Stimulated activated CD4-positive, alpha-beta T cell treated with anti-CD3 and anti-CD28 coated beads, Interleukin-15, amount 100 ng/mL, for 1 hour (primary cell): Measurements from ENCODE around the gene ATE1.
"Not testable (repeated sequence)": the region's sequence is repeated elsewhere in the genome, so short reads cannot be mapped to it uniquely, and the experiment has no call there.

ENCODE experiments used
- DNase-seq, 2 donors: peaks; one replicate each; pipeline ENCODE4 v3.0.0-alpha.2; 2020; ENCODE audit warnings: low read depth in 1 of 2, low spot score in 1 of 2

ATE1 gene

GRCh38 chr10:121833387-121833786 lies 94.4 kb downstream of the ATE1 start:
- DNase-seq: no peak

GRCh38 chr10:121832647-121833046 lies 95.2 kb downstream of the ATE1 start:
- DNase-seq: no peak

GRCh38 chr10:121831777-121832176 lies 96.1 kb downstream of the ATE1 start:
- no peak for DNase-seq

DNA sequence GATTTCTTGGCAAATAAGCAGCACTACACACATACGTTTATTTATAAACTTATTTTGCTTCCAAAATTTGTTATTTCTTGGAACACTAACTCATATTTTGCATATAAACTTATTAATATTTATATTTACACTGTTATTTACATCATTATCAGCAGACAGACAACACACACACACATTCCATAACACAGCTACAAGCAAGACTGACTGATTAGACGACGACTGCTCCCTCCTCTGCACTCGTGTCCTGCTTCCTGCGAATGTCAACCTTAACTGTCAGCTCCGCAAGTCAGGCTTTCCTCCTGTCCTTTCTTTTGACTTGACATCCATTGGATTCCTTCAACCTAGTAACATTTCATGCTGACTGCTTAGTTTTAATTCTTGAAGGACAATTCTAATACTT lies 96.6 kb downstream of the ATE1 start:
- no peak for DNase-seq

DNA sequence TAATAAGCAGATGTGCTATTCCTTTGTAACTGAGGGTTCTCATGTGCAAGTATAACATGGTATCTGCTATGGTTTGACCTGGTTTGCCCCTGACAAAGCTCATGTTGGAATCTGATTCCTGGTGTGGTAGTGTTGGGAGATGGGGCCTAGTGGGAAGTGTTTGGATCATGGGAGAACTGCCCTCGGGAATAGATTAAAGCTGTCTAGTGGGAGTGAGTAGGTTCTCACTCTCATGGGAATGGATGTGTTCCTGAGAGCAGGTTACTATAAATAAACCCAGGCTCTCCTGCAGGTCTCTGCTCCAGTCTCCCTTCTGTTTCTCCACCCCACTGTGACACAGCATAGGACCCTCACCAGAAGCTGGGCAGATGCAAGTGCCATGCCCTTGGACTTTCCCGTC lies 97.7 kb downstream of the ATE1 start:
- DNase-seq: no peak

DNA sequence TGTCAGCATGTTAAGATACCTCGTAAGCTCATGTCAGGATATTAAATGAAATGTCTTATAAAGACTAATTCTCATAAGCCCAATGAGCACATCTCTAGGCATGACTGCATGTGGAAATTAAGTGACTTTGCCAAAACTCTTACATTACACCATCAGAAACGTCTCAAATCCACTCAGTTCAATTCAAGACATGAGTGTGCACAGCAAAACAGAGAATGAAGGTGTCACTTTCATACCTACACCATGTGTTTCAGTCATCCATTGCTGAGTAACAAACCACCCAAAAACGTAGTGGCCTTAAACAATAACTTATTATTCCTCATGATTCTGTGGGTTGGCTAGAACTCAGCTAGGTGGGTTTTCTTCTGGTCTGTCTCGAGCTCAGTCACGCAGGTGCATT lies 99.8 kb downstream of the ATE1 start:
- DNase-seq: no peak

DNA sequence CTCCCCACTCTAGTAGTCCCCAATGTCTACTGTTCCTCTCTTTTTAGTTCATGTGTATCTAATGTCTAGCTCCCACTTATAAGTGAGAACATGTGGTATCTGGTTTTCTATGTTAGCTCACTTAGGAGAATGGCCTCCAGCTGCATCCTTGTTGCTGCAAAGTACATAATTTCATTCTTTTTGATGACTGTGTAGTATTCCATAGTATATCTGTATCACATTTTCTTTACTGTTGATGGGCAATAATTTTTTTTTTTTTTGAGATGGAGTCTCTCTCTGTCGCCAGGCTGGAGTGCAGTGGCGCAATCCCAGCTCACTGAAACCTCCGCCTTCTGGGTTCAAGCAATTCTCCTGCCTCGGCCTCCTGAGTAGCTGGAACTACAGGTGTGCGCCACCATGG lies 101.1 kb downstream of the ATE1 start:
- DNase-seq: not testable (repeated sequence)

- DNase-seq: no peak
Observed at GRCh38 chr10:121823993-121824463, 103.8 kb downstream of the ATE1 start.

DNA sequence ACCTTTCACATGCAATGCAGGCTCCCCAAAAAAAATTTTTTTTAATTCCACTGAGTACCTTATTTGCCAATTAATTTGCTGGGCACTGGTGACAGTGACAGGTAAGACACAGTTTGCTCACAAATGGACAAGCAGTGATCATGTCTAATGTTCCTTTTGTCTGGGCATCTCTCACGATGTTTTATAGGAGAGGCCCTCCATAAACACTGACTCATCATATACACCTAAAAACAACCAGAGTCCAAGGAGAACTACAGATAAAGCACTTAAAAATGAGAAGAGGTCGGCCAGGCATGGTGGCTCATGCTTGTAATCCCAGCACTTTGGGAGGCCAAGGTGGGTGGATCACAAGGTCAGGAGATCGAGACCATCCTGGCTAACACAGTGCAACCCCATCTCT lies 105.1 kb downstream of the ATE1 start:
- no peak for DNase-seq

DNA sequence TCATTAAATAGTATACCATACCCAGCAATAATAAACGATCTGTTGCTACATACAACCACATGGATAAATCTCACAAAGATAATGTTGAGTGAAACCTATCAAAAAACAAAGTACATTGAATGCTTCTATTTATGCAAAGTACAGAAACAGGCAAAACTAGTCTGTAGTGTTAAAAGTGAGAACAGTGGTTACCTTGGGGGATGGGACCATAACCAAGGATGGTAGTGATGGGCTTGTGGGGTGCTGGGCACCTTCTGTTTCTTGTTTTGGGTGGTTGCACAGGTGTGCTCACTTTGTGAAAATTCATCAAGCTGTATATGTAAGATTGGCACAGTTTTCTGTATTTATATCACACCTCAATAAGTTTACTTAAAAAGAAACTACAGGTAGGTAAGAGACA lies 105.7 kb downstream of the ATE1 start:
- DNase-seq: no peak

DNA sequence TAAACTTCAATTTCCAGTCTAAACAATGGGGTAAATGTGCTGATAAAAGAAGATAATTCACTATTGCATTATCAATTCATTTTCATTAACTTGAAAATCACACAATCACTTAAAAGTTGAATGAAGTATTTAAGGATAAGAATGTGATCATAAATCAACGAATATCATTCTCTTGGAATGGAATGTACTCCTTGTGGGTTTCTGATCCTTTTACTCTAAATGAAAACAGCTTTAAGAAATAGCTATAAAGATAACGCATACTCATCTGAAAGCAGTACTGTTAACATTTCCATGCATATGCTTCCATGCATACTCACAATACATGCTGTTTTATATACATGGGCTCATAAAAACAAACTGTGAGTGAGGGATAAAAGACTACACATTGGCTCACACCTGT lies 108.8 kb downstream of the ATE1 start:
- DNase-seq: no peak

GRCh38 chr10:121818599-121818998 lies 109.2 kb downstream of the ATE1 start:
- DNase-seq: no peak

GRCh38 chr10:121816197-121816596 lies 111.6 kb downstream of the ATE1 start:
- no peak for DNase-seq

GRCh38 chr10:121813857-121814256 lies 114.0 kb downstream of the ATE1 start:
- DNase-seq: no peak

GRCh38 chr10:121813211-121813815 lies 114.5 kb downstream of the ATE1 start:
- DNase-seq: no peak

GRCh38 chr10:121812031-121812430 lies 115.8 kb downstream of the ATE1 start:
- DNase-seq: no peak

- DNase-seq: no peak
Observed at GRCh38 chr10:121811386-121811785, 116.4 kb downstream of the ATE1 start.

- no peak for DNase-seq
Observed at GRCh38 chr10:121808835-121809234, 119.0 kb downstream of the ATE1 start.

DNA sequence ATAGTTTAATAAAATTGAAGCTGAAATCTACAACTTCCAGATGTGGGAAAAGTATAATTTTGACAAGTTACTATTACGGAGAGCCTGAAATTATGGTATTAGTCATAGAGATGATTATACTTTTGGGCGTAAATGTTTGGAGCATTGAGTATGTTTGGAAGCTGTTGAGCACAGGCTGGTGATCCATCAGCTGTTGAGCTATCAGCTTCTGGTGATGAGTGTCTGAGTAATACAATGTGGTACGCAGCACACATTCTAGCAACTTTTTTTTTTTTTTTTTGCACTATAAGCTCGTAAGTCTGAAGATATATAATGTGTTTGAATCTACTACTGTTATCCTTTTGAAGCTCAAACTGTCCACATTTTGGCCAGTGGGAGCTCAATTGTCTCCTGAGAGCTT lies 123.4 kb downstream of the ATE1 start:
- no peak for DNase-seq

DNA sequence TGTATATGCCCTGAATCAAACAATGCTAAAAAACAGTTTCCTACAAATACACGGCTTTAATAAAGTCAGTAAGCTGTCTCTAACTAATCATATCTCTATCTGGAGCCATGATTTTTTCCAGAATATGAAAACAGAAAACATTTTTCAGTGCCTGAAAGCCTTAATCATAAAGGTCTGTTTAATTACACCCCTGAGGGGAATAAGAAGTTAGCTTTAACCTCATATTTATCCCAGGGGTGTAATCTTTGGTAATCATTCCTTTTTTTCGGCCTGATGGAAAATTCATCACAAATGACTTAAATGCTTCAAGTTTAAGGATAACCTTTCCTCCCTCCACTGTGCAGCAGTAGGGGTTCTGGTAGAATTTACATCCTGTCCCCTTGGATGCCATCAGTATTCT lies 124.2 kb downstream of the ATE1 start:
- no peak for DNase-seq

GRCh38 chr10:121800831-121801230 lies 127.0 kb downstream of the ATE1 start:
- no peak for DNase-seq

- DNase-seq: no peak
Observed at GRCh38 chr10:121800146-121800545, 127.7 kb downstream of the ATE1 start.

DNA sequence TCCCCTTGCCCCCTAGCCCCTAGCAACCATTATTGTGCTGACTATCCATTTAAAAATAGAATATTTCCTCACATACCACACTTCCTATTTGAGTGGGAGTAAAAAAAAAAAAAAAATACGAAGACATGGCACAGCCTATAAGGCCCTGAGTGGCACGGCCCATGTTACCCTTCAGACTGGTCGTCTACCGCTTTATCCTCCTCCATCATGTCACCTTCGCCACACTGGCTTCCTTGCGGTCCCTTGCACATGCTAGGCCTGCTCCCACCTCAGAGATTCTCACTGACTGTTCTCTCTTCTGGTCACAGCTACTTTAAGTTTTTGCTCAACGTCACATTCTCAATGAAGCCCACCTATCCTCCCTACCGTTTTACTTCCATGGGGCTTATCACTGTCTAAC lies 130.3 kb downstream of the ATE1 start:
- DNase-seq: no peak

DNA sequence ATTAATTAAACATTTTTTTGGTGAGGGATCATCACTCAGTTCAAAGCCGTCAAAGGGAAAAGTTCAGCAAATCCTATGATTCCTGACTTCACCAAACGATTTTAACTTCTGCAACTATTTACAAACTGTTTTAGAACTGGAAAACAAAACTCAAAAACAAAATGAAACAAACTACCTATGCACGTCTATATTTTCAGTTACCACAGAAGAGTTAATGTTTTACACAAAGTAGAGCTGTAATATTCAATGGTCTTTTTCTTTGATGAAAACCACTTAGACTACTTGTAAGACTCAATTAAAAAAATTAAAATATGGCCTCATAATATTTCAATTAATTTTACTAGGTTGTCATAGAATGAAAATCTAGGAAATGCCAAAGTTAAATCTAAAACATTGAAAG lies 131.5 kb downstream of the ATE1 start:
- DNase-seq: no peak
